B cell (primary cell): ENCODE measurements around the gene TYK2. TPM values are rescaled to one million over a fixed set of nuclear protein-coding genes. Genes with fewer than 3 reads are reported as not detected.
A peak's percentile ranks its signal among the peaks of the same experiment; 100 is the strongest.

Experiments used
- ATAC-seq: fragments of 200-7000 bp; cut with Tn5 transposase; one replicate; pipeline ENCODE4 v1.10.0; 2021; ENCODE audit warnings: low read depth, mild to moderate bottlenecking, moderate number of reproducible peaks, moderate library complexity
- CTCF ChIA-PET: fragments of 350-600 bp; sonication (Branson Sonifier 250); formaldehyde crosslinking; loops from one replicate; lab custom pipeline; 2021; ENCODE audit warnings: antibody characterized with exemption, inconsistent platforms; lab: Charles Lee
- POLR2A ChIA-PET: fragments of 350-600 bp; sonication (Branson Sonifier 250); formaldehyde crosslinking; loops from one replicate; lab custom pipeline; 2021; ENCODE audit warnings: antibody characterized with exemption; lab: Charles Lee
- DNase-seq: peaks from one replicate; pipeline ENCODE4 v3.0.0; 2013
- H2AFZ ChIP-seq: 2 replicates; pipeline ENCODE4 v1.6.1; 2012; ENCODE audit warnings: mild to moderate bottlenecking, low read depth, low read length; ENCODE audit not compliant: insufficient read depth, poor library complexity, severe bottlenecking
- H3K27ac ChIP-seq, 2 donors: 1 replicate in 1 of 2; 2 replicates in 1 of 2; pipeline ENCODE4 v1.5.1; 2012 to 2013; ENCODE audit warnings: low read length in 2 of 2, mild to moderate bottlenecking in 2 of 2, moderate library complexity in 1 of 2
- H3K27me3 ChIP-seq, 4 experiments: fragments of 200-600 bp in 1 of 4; sonication (generic) in 1 of 4; replicated peaks in 1 of 4; 1 replicate in 2 of 4; 2 replicates in 2 of 4; pipeline versions ENCODE4 v1.6.1 to v1.7.0; 2013 to 2016; ENCODE audit warnings: low read length in 3 of 4, mild to moderate bottlenecking in 2 of 4, mixed read lengths in 1 of 4, moderate library complexity in 1 of 4; ENCODE audit not compliant: insufficient read depth in 4 of 4, control insufficient read depth in 3 of 4; ENCODE audit errors: control extremely low read depth in 1 of 4
- H3K36me3 ChIP-seq, 2 experiments: replicated peaks in 1 of 2; 1 replicate in 1 of 2; 2 replicates in 1 of 2; pipeline versions ENCODE4 v1.6.1 to v1.7.1; 2013; ENCODE audit warnings: low read length in 1 of 2; ENCODE audit not compliant: insufficient read depth in 2 of 2, control insufficient read depth in 1 of 2; ENCODE audit errors: control extremely low read depth in 1 of 2, extremely low read depth in 1 of 2
- H3K4me1 ChIP-seq, 2 donors: fragments of 200-600 bp in 1 of 2; sonication (generic) in 1 of 2; 1 replicate in 1 of 2; 2 replicates in 1 of 2; pipeline versions ENCODE4 v1.5.1 to v1.6.1; 2013 to 2017; ENCODE audit warnings: low read length in 2 of 2; ENCODE audit not compliant: control insufficient read depth in 2 of 2, insufficient read depth in 2 of 2
- H3K4me2 ChIP-seq: replicated peaks from 2 replicates; pipeline ENCODE3; 2012; ENCODE audit warnings: mild to moderate bottlenecking, low read depth, low read length; ENCODE audit not compliant: poor library complexity, severe bottlenecking
- H3K4me3 ChIP-seq, 5 experiments: fragments of 200-600 bp in 1 of 5; sonication (generic) in 1 of 5; 1 replicate in 3 of 5; 2 replicates in 2 of 5; pipeline versions ENCODE4 v1.5.1 to v1.7.0; 2011 to 2016; ENCODE audit warnings: low read length in 4 of 5, mild to moderate bottlenecking in 4 of 5, low read depth in 2 of 5, control low read depth in 1 of 5, moderate library complexity in 1 of 5; ENCODE audit not compliant: insufficient read depth in 1 of 5; ENCODE audit errors: control extremely low read depth in 1 of 5, extremely low read depth in 1 of 5
- H3K79me2 ChIP-seq: fragments of 200-600 bp; sonication (generic); one replicate; pipeline ENCODE4 v1.6.0; 2016; ENCODE audit warnings: low read length; ENCODE audit not compliant: control insufficient read depth, insufficient read depth
- H3K9ac ChIP-seq: fragments of 200-600 bp; sonication (generic); 2 replicates; pipeline ENCODE4 v1.6.1; 2017; ENCODE audit warnings: mild to moderate bottlenecking, low read length, moderate library complexity
- H3K9me3 ChIP-seq, 3 donors: one replicate each; pipeline versions ENCODE4 v1.6.1 to v1.7.1; 2013; ENCODE audit warnings: low read length in 2 of 3; ENCODE audit not compliant: control insufficient read depth in 2 of 3, insufficient read depth in 1 of 3; ENCODE audit errors: control extremely low read depth in 1 of 3
- H4K20me1 ChIP-seq: 2 replicates; pipeline ENCODE4 v1.6.0; 2012; ENCODE audit warnings: mild to moderate bottlenecking, low read length; ENCODE audit not compliant: insufficient read depth, control insufficient read depth, poor library complexity, severe bottlenecking
- H3K27ac Mint-ChIP-seq: one replicate; pipeline ENCODE4 v1.8.0; 2021; ENCODE audit warnings: mixed read lengths
- H3K27me3 Mint-ChIP-seq: one replicate; pipeline ENCODE4 v1.8.0; 2021; ENCODE audit warnings: mixed read lengths
- H3K4me1 Mint-ChIP-seq: one replicate; pipeline ENCODE4 v1.8.0; 2021; ENCODE audit warnings: mixed read lengths
- H3K4me3 Mint-ChIP-seq: one replicate; pipeline ENCODE4 v1.8.0; 2021; ENCODE audit warnings: mixed read lengths
- H3K9me3 Mint-ChIP-seq: one replicate; pipeline ENCODE4 v1.8.0; 2022; ENCODE audit warnings: mixed read lengths; ENCODE audit not compliant: insufficient read depth
- CTCF ChIP-seq: fragments of 200-600 bp; IDR thresholded peaks from one replicate; pipeline ENCODE4 v1.8.0; 2022; ENCODE audit warnings: antibody characterized with exemption, mild to moderate bottlenecking
- EZH2 ChIP-seq: IDR thresholded peaks from 2 replicates; pipeline ENCODE4 v1.6.1; 2012; ENCODE audit warnings: borderline replicate concordance, low read depth, mild to moderate bottlenecking, moderate library complexity, low read length; ENCODE audit not compliant: insufficient read depth, poor library complexity, severe bottlenecking
- WGBS: methylation state at CpG from one replicate; pipeline ENCODE4 v1.1.5; 2013; ENCODE audit warnings: missing lambda C conversion rate; ENCODE audit not compliant: insufficient coverage; 5-methylcytosine and 5-hydroxymethylcytosine counted together
- intact Hi-C: fragments of 100-400 bp; cut with micrococcal nuclease; formaldehyde crosslinking; loops from one replicate; pipeline ENCODE4 v1.10.0; 2022
- polyA plus RNA-seq: library from polyadenylated mRNA; depleted of rRNA; stranded (reverse); fragments of >200 nt; gene quantifications from 2 replicates; pipeline ENCODE4 v1.2.3, GENCODE V29; 2012
- total RNA-seq, 2 donors: library from RNA; stranded (reverse); fragments of 120-200 nt in 1 of 2; gene quantifications; 1 replicate in 1 of 2; 2 replicates in 1 of 2; pipeline versions ENCODE4 v1.2.3 to v1.2.4, GENCODE V29; 2013 to 2022

The TYK2 gene
- total and polyA plus RNA-seq, 2 donors (not counting 1 experiment from before 2014, with no cell fraction given): 337 to 343 TPM

- Histone ChIP-seq H4K20me1 (peaks cover 14% of the 10 kb centered on the region), H2AFZ (peak within 1 kb of the TSS; percentile 93), H3K79me2 (peaks cover 58% of the 10 kb centered on the region), H3K27ac (peak within 1 kb of the TSS; percentile 48 to 70), H3K27me3 (no peaks in the 10 kb centered on the region), H3K4me3 (peak within 1 kb of the TSS; percentile 47 to 92 (median 81)), H3K9ac (peak within 1 kb of the TSS; percentile 87), H3K4me1 (peaks cover 13 to 24% of the 10 kb centered on the region in 2 donors), H3K4me2 (peak within 1 kb of the TSS; percentile 78), H3K36me3 (peaks cover 0 to 19% of the 10 kb centered on the region in 2 experiments), H3K9me3 (peaks cover 0 to 6% (median 0%) of the 10 kb centered on the region in 3 donors)
- intact Hi-C loops: no loop called here
- DNase-seq: peak; percentile 77
- peak; percentile 97 for ATAC-seq
- Mint-ChIP-seq H3K9me3 (no peaks in the 10 kb centered on the region), H3K4me1 (peaks cover 22% of the 10 kb centered on the region), H3K27ac (peak within 1 kb of the TSS; percentile 97), H3K27me3 (no peaks in the 10 kb centered on the region), H3K4me3 (peak within 1 kb of the TSS; percentile 98)
- ChIA-PET CTCF (interaction anchor here (1.0 kb wide), 1 partner anchor 305 kb away, joined by 3 read pairs; no protein-coding TSS in a partner anchor), POLR2A (no interaction called here)
- WGBS: under 1% methylated on average over 14 of the region's 14 CpGs
- no peak for TF ChIP-seq CTCF
- TF ChIP-seq EZH2: no peak
These were observed 40.9 kb downstream of the TYK2 start, which contains the start of gene ICAM3 for GRCh38 chr19:10339380-10339960. ICAM3 (minus strand) TSS chr19:10339624; CDS start chr19:10339614, 10 bp downstream.

GRCh38 chr19:10338940-10339339 lies 41.4 kb downstream of the TYK2 start:
- H3K4me2 ChIP-seq: peak overlapping the region; percentile 78
- no peak for TF ChIP-seq CTCF
- TF ChIP-seq EZH2: no peak
- peaks cover 17 to 30% of the 10 kb centered on the region in 2 donors for H3K4me1 ChIP-seq
- H3K9me3 Mint-ChIP-seq: no peaks in the 10 kb centered on the region
- H3K27me3 ChIP-seq: no peaks in the 10 kb centered on the region
- intact Hi-C loops: no loop called here
- peak overlapping the region; percentile 97 for H3K27ac Mint-ChIP-seq
- POLR2A ChIA-PET: interaction anchor here (0.7 kb wide), 1 partner anchor 20 kb away, joined by 5 read pairs; no protein-coding TSS in a partner anchor
- H3K4me1 Mint-ChIP-seq: peaks cover 22% of the 10 kb centered on the region
- peaks cover 19% of the 10 kb centered on the region for H4K20me1 ChIP-seq
- H3K27me3 Mint-ChIP-seq: no peaks in the 10 kb centered on the region
- peak overlapping the region; percentile 93 for H2AFZ ChIP-seq
- peak overlapping the region; percentile 47 to 92 (median 81) for H3K4me3 ChIP-seq
- peak overlapping the region; percentile 98 for H3K4me3 Mint-ChIP-seq
- ATAC-seq (no peak), DNase-seq (no peak)
- peaks cover 64% of the 10 kb centered on the region for H3K79me2 ChIP-seq
- peaks cover 0 to 10% (median 0%) of the 10 kb centered on the region in 3 donors for H3K9me3 ChIP-seq
- H3K27ac ChIP-seq: peak overlapping the region; percentile 48 to 70
- peaks cover 0 to 24% of the 10 kb centered on the region in 2 experiments for H3K36me3 ChIP-seq
- H3K9ac ChIP-seq: peak overlapping the region; percentile 87
- CTCF ChIA-PET: interaction anchor here (0.9 to 1.4 kb wide), 2 partner anchors 50 to 69 kb away, joined by 3 to 6 read pairs; no protein-coding TSS in a partner anchor
- WGBS: 19% methylated on average over 5 of the region's 6 CpGs
